ENCODE data around the gene OLFM1. TPM values are rescaled to one million over a fixed set of nuclear protein-coding genes. Genes with fewer than 3 reads are reported as not detected.

Gene OLFM1
- total and polyA plus RNA-seq, 4 donors: 7.6 to 24.8 (median 15.8) TPM

GRCh38 chr9:135065804-135066203 lies 21.7 kb upstream of the OLFM1 start:
- Histone ChIP-seq H3K27ac (ENCODE audit: low read depth in 1 of 2, low read length in 1 of 2) (no peak overlapping the region), H3K4me3 (no peak overlapping the region), H3K4me1 (ENCODE audit: control insufficient read depth in 5 of 5, insufficient read depth in 5 of 5, low read length in 5 of 5) (no peaks in the 10 kb centered on the region), H3K9ac (ENCODE audit: insufficient read depth in 1 of 2, low read length in 2 of 2) (no peak overlapping the region), H3K36me3 (ENCODE audit: control insufficient read depth in 4 of 4, insufficient read depth in 4 of 4, low read length in 4 of 4) (no peaks in the 10 kb centered on the region), H3K9me3 (ENCODE audit: control insufficient read depth in 4 of 4, insufficient read depth in 3 of 4, low read length in 3 of 4) (peaks cover 0 to 15% (median 1%) of the 10 kb centered on the region in 4 donors), H3K27me3 (ENCODE audit: control insufficient read depth in 3 of 3, insufficient read depth in 3 of 3, low read length in 2 of 3) (peaks cover 3 to 20% (median 12%) of the 10 kb centered on the region in 3 donors)
- TF ChIP-seq, protein P1, sequence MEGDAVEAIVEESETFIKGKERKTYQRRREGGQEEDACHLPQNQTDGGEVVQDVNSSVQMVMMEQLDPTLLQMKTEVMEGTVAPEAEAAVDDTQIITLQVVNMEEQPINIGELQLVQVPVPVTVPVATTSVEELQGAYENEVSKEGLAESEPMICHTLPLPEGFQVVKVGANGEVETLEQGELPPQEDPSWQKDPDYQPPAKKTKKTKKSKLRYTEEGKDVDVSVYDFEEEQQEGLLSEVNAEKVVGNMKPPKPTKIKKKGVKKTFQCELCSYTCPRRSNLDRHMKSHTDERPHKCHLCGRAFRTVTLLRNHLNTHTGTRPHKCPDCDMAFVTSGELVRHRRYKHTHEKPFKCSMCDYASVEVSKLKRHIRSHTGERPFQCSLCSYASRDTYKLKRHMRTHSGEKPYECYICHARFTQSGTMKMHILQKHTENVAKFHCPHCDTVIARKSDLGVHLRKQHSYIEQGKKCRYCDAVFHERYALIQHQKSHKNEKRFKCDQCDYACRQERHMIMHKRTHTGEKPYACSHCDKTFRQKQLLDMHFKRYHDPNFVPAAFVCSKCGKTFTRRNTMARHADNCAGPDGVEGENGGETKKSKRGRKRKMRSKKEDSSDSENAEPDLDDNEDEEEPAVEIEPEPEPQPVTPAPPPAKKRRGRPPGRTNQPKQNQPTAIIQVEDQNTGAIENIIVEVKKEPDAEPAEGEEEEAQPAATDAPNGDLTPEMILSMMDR (IDR thresholded peaks at IDR 0.05; ENCODE audit: control extremely low read depth, extremely low read depth): no peak
- DNase-seq (no peak), ATAC-seq (ENCODE audit: insufficient read depth, low FRiP score) (no peak)
- 64 to 79% methylated on average over 4 of the region's 4 CpGs for WGBS, 2 donors

- no peak for DNase-seq
- TF ChIP-seq, protein P1 (IDR thresholded peaks at IDR 0.05; ENCODE audit: control extremely low read depth, extremely low read depth): no peak
- H3K27ac ChIP-seq (ENCODE audit: low read depth in 1 of 2, low read length in 1 of 2): no peak overlapping the region
- H3K4me3 ChIP-seq: no peak overlapping the region
- ATAC-seq (ENCODE audit: insufficient read depth, low FRiP score): no peak
- no peak overlapping the region for H3K9ac ChIP-seq (ENCODE audit: insufficient read depth in 1 of 2, low read length in 2 of 2)
- WGBS, 2 donors: 84% methylated on average over 7 of the region's 7 CpGs
- H3K4me1 ChIP-seq (ENCODE audit: control insufficient read depth in 5 of 5, insufficient read depth in 5 of 5, low read length in 5 of 5): no peaks in the 10 kb centered on the region
- H3K27me3 ChIP-seq (ENCODE audit: control insufficient read depth in 3 of 3, insufficient read depth in 3 of 3, low read length in 2 of 3): peaks cover 3 to 23% (median 14%) of the 10 kb centered on the region in 3 donors
- H3K9me3 ChIP-seq (ENCODE audit: control insufficient read depth in 4 of 4, insufficient read depth in 3 of 4, low read length in 3 of 4): peaks cover 0 to 15% (median 1%) of the 10 kb centered on the region in 4 donors
- H3K36me3 ChIP-seq (ENCODE audit: control insufficient read depth in 4 of 4, insufficient read depth in 4 of 4, low read length in 4 of 4): no peaks in the 10 kb centered on the region
These were observed 21.2 kb upstream of the OLFM1 start for GRCh38 chr9:135066291-135066690.

- Histone ChIP-seq H3K4me3 (no peak overlapping the region), H3K4me1 (ENCODE audit: control insufficient read depth in 5 of 5, insufficient read depth in 5 of 5, low read length in 5 of 5) (no peaks in the 10 kb centered on the region), H3K36me3 (ENCODE audit: control insufficient read depth in 4 of 4, insufficient read depth in 4 of 4, low read length in 4 of 4) (no peaks in the 10 kb centered on the region), H3K27me3 (ENCODE audit: control insufficient read depth in 3 of 3, insufficient read depth in 3 of 3, low read length in 2 of 3) (peaks cover 0 to 26% (median 13%) of the 10 kb centered on the region in 3 donors), H3K9ac (ENCODE audit: insufficient read depth in 1 of 2, low read length in 2 of 2) (no peak overlapping the region), H3K27ac (ENCODE audit: low read depth in 1 of 2, low read length in 1 of 2) (no peak overlapping the region), H3K9me3 (ENCODE audit: control insufficient read depth in 4 of 4, insufficient read depth in 3 of 4, low read length in 3 of 4) (peaks cover 0 to 13% (median 1%) of the 10 kb centered on the region in 4 donors)
- WGBS, 2 donors: 87 to 90% methylated on average over 20 of the region's 20 CpGs
- DNase-seq: no peak
- TF ChIP-seq, protein P1 (IDR thresholded peaks at IDR 0.05; ENCODE audit: control extremely low read depth, extremely low read depth): no peak
- no peak for ATAC-seq (ENCODE audit: insufficient read depth, low FRiP score)
These were observed 20.3 kb upstream of the OLFM1 start for GRCh38 chr9:135067096-135067710.
